GM06990 (cell line): ENCODE results near the gene STAC3.
"Not testable (repeated sequence)": the region's sequence is repeated elsewhere in the genome, so short reads cannot be mapped to it uniquely, and the experiment has no call there.

ENCODE experiments used
- DNase-seq: peaks from one replicate; pipeline ENCODE4 v3.0.0-alpha.2; 2011; ENCODE audit not compliant: insufficient read length; ENCODE audit errors: extremely low read depth
- H3K27me3 ChIP-seq: replicated peaks from 2 replicates; pipeline ENCODE4 v1.6.0; 2011; ENCODE audit warnings: low read length; ENCODE audit not compliant: control insufficient read depth, insufficient read depth
- H3K36me3 ChIP-seq: 2 replicates; pipeline ENCODE4 v1.5.1; 2011; ENCODE audit warnings: low read length; ENCODE audit not compliant: control insufficient read depth, insufficient read depth
- H3K4me3 ChIP-seq: replicated peaks from 2 replicates; pipeline ENCODE4 v1.5.1; 2011; ENCODE audit warnings: low read depth, mild to moderate bottlenecking, control low read depth, low read length
- TF ChIP-seq, protein P1 (sequence below): IDR thresholded peaks from 2 replicates; pipeline ENCODE4 v1.5.1; 2011; ENCODE audit warnings: low read length, control low read depth, mild to moderate bottlenecking, inconsistent platforms; ENCODE audit not compliant: insufficient read depth, poor library complexity, severe bottlenecking

The STAC3 gene

DNA sequence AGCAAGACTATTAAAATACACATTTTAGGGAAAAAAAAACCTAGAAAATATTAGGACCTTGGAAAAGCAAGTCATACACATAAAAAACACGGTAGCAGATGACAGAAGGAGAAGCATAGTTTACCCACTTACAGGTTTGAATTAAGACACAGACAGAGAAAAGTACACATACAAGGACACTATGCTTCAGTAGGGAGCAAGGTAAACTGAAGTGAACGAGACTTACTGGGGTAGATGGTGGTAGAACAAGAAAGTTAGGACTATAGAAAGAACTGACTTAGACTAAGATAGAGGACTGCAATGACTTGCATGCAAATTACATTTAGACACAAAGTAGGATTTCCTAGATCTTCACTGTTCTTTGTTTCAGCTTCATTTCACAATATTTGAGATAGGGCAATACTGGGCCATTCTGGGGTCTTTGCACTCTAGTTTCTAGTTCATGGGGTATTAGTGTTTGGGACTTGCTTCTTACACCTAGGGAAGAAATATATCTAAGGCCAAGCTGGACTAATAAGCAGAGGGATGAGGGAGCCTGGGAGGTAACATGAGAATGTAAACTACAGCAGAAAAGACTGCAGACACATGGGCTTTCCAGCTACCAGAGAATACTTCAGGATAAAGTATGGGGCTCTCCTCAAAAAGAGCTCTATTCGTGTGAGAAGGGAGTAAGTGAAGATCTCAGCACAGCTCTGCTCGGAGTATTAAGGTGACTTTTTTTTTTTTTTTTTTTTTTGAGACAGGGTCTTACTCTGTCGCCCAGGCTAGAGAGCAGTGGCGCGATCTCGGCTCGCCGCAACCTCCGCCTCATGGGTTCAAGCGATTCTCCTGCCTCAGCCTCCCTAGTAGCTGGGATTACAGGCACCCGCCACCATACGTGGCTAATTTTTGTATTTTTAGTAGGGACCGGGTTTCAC is 27.7 kb upstream of the STAC3 start:
- Histone ChIP-seq H3K27me3 (no peaks in the 10 kb centered on the region), H3K36me3 (peaks cover under 1% of the 10 kb centered on the region), H3K4me3 (no peak overlapping the region)
- TF ChIP-seq, protein P1, sequence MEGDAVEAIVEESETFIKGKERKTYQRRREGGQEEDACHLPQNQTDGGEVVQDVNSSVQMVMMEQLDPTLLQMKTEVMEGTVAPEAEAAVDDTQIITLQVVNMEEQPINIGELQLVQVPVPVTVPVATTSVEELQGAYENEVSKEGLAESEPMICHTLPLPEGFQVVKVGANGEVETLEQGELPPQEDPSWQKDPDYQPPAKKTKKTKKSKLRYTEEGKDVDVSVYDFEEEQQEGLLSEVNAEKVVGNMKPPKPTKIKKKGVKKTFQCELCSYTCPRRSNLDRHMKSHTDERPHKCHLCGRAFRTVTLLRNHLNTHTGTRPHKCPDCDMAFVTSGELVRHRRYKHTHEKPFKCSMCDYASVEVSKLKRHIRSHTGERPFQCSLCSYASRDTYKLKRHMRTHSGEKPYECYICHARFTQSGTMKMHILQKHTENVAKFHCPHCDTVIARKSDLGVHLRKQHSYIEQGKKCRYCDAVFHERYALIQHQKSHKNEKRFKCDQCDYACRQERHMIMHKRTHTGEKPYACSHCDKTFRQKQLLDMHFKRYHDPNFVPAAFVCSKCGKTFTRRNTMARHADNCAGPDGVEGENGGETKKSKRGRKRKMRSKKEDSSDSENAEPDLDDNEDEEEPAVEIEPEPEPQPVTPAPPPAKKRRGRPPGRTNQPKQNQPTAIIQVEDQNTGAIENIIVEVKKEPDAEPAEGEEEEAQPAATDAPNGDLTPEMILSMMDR = no peak
- no peak for DNase-seq

DNA sequence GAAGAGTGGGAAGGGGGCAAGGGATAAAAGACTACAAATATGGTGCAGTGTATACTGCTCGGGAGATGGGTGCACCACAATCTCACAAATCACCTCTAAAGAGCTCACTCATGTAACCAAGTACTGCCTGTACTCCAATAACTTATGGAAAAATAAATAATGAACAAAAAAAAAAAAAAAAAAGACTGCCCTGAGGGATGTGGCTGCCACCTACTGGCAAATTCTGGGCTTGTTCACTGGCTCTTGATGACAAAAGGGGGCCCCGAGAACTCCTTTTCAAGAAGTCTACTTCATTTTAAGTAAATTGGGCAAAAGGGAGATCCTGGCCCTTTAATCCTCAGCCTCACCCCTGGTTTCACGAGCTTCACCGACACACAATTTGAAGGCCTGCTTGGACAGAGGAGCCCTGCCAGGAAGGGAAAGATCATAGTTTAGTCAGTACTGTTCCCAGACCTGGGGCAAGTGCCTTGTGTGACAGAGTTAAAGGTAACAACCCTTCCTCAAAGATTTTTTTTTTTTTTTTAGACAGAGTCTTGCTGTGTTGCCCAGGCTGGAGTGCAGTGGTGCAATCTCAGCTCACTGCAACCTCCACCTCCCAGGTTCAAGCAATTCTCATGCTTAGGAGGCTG is 26.1 kb upstream of the STAC3 start:
- Histone ChIP-seq H3K27me3 (no peaks in the 10 kb centered on the region), H3K36me3 (peaks cover 5% of the 10 kb centered on the region), H3K4me3 (no peak overlapping the region)
- no peak for DNase-seq
- TF ChIP-seq, protein P1 = peak; percentile 49

DNA sequence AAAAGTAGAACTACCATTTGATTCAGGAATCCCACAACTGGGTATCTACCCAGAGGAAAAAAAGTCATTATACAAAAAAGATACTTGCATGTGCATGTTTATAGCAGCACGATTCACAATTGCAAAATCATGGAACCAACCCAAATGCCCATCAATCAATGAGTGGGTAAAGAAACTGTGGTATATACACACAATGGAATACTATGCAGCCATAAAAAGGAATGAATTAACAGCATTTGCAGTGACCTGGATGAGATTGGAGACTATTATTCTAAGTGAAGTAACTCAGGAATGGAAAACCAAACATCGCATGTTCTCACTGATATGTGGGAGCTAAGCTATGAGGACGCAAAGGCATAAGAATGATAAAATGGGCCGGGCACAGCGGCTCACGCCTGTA is 25.2 kb upstream of the STAC3 start:
- H3K36me3 ChIP-seq, DNase-seq, H3K4me3 ChIP-seq, H3K27me3 ChIP-seq: not testable (repeated sequence)

DNA sequence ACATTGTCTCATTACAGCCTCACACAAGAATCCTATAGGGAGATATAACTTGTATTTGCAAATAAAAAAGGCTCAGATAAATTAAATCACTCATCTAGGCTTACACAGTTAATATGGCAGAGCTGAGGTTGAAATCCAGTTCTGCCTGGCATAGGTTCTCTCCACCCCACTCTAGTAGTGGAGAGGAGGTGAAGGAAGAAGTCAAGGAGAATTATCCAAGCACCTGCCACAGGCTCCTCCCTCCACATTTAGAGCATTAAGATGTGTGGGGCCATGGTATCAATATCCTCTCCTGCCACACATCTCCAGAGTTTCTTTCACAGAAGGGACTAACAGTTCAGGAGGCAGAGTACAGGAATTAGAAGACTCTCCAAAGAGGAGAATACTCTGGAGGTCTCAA is 22.5 kb upstream of the STAC3 start:
- no peaks in the 10 kb centered on the region for H3K27me3 ChIP-seq
- no peak overlapping the region for H3K4me3 ChIP-seq
- no peak for DNase-seq
- TF ChIP-seq, protein P1 = no peak
- peaks cover 11% of the 10 kb centered on the region for H3K36me3 ChIP-seq

DNA sequence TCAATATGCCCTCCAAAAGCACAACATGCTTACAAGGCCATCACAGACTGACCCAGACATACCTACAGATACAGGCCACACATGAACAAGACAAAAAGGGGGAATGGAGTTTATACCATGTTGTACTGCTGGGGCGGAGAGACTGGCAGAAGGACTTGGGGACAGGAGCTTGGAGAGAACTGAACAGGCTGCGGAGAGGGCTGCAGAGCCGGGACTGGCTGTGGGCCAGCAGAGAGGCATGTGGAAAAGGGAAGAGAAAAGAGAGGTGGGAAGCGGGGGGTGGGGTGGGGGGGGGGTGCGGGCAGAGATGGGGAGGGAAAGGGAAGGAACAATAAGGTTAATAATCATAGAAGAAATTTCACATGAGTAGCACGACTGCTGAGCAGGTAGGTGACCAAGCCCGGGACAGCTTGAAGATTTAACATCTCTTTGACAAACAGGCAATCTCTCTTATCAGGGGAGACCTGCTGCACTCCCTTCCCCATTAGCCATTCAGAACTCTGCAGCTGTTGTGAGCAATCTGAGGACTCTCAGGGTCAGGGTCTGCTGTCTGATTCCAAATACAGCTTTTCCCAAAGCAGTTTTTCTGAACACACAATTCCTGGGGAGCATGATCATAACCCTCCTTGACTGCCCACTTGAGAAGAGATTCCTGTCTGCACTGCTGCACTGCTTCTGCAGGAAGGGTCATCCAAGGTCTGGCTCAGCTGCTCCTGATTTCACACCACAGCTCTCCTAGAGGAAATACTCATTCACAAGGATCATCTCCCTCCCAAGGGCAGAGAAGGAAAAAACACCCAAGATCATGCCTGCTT is 21.6 kb upstream of the STAC3 start:
- Histone ChIP-seq H3K36me3 (peaks cover 12% of the 10 kb centered on the region), H3K4me3 (no peak overlapping the region), H3K27me3 (no peaks in the 10 kb centered on the region)
- TF ChIP-seq, protein P1 = no peak
- DNase-seq = no peak
